CD4-positive, alpha-beta T cell treated with Interleukin-15 for 4 hours (primary cell): Measurements from ENCODE around the gene EID3.
A peak's percentile ranks its signal among the peaks of the same experiment; 100 is the strongest.
"Not testable (repeated sequence)": the region's sequence is repeated elsewhere in the genome, so short reads cannot be mapped to it uniquely, and the experiment has no call there.

Experiments
- DNase-seq: peaks from one replicate; pipeline ENCODE4 v3.0.0-alpha.2; 2020; ENCODE audit warnings: low spot score

The EID3 gene

DNA sequence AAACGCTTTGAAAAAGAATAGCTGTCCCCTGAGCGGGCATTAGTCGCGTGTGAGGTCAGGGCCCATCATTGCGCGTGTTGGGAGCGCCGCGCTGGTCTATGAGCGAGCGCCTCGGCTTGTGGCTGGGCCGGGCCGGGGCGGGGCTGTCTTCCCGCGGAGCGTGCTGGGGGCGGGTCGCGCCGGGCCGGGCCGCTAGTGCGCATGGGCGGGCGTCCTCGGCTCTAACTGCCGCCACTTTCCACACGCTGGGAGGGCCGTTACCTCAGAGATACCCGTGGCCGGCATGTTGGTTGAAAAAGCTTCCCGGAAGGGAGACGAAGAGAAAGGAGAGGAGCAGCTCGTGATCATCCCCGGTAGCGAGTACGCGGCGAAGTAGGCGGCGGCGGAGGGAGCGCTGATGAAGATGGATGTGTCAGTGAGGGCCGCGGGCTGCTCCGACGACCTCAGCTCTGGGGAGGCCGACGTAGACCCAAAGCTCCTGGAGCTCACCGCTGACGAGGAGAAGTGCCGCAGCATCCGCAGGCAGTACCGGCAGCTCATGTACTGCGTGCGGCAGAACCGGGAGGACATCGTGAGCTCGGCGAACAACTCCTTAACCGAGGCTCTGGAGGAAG lies at the start of gene EID3:
TSS of gene EID3 (plus strand) at position 202 of the 614 bp plus-strand sequence. CDS start at position 398, 196 bp downstream.
- DNase-seq = peak; percentile 90

DNA sequence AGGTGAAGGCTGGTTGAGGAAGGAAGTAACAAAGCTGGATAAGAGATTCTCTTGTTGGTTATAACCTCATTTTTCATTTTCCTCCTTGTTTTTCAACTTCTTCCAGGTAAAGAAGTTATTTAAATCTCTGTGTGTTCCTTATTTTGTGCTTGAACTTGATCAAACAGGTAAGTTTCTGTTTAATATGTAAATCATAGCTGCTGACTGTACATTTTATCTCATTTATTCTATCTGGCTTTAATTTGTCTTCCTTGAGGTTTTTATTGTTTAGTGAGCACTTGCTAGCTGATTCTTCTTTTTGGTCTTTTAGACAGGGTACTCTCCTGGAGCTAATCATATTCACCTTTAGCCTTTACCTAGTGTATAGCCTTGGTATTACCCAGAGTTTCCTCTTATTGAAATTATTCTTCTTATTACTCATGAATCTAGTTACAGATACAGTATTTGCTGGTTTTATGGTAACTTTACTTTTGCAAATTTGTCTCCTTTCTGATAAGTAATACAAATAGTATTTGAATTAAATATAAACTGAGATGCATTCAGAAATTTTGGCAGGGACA lies 45.5 kb upstream of the EID3 start:
- DNase-seq = no peak

DNA sequence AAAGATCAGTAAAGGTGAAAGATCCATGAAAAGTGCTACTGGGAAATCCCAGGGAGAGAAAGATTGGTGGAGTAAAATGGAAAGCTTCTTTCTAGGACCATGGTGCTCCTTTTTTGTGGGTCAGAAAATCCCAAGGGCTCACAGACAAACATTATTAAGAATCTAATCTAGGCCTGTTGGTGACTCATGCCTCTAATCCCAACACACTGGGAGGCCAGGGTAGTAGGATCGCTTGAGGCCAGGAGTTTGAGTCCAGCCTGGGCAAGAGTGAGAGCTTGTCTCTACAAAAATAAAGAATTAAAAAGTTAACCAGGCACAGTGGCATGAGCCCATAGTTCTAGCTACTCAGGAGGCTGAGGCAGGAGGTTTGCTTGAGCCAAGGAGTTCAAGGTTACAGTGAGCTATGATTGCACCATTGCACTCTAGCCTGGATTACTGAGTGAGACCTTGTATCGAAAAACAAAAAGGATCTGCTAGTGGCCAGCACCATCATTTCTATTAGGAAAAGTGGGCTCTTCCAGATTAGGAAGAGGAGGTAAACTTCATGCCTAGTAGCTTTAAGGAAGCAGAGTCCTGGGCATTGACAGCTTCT lies 45.0 kb upstream of the EID3 start:
- DNase-seq = no peak

DNA sequence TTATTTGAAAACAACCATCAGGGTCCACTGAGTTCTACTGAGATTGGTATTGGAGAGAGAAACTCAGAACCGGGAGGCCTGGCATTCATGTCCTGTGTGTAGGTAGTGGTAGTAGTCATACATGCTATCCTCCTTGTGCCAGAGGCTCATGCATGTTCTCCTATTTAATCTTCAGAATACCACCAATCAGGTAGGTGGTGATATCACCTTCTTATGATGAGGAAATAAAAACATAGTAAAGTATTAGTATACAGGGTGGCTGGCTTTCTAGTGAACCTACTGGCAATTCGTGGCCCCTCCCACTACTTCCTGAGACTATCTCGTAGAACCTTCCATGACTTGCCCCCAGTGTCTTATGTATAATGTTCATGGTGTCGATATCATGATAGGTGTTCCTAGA lies 40.5 kb upstream of the EID3 start:
- DNase-seq = no peak

DNA sequence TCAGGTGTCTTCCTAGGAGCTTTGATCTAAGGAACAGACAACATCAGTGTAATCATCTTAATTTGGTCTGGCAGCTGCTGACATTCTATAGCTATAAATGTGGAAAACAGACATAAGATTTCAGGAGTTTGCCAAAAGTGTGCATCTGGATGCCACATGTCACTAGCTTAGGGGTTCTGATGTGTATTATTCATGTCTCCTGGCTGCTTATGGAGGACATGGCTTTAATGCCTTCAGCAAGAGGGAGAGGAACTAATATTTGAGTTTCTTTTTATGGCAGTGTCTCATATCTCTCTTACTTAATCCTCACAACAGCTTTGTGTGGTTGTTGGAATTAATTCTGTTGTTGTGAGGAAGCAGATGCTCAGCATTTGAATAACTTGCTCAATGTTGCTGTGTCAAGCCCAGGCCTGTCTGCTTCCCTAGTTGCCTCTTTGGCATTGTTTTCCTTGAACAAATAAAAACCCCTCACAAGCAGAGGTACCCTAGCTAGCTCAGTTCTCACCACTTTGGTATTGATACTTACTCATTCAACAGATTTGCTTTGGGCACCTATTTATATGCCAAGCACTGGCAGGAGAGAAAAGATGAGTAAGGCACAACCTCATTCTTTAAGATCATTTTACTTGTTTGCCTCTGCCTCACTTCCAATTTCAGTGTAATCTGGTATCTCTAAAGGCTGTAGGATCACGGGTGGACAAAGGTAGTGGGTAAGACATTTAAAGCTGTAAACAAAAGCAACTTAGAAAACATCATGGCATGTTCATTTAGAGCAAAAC lies 39.8 kb upstream of the EID3 start:
- DNase-seq = no peak

DNA sequence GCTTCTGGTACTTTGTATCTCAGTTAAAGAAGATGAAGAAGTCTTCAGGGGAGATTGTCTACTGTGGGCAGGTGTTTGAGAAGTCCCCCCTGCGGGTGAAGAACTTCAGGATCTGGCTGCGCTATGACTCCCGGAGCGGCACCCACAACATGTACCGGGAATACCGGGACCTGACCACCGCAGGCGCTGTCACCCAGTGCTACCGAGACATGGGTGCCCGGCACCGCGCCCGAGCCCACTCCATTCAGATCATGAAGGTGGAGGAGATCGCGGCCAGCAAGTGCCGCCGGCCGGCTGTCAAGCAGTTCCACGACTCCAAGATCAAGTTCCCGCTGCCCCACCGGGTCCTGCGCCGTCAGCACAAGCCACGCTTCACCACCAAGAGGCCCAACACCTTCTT lies 38.1 kb upstream of the EID3 start:
- not testable (repeated sequence) for DNase-seq

DNA sequence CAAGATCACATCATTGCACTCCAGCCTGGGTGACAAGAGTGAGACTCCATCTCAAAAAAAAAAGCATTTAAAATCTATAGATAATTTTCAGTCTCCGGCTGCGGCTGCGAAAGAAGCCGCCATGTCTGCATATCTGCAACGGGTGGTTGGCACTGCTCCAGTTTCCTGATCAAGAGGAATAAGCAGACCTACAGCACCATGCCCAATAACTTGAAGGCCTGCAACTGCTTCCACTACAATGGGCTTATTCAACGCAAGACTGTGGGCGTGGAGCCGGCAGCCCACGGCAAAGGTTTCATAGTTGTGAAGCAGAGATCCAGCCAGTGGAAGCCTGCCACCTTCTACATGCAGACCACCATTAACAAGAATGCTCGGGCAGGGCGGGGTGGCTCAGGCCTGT lies 30.6 kb upstream of the EID3 start:
- DNase-seq = no peak

DNA sequence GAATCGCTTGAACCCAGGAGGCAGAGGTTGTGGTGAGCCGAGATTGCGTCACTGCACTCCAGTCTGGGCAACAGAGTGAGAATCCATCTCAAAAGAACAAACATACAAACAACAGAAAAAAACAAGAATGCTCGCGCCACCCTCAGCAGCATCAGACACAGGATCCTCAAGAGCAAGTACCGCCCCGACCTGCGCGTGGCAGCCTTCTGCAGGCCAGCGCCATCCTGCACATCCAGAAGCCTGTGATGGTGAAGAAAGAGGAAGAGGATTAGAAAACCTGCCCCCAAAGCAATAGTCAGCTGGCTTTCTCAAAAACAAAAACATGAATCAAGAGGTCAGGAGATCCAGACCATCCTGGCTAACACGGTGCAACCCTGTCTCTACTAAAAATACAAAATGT lies 30.0 kb upstream of the EID3 start:
- no peak for DNase-seq

DNA sequence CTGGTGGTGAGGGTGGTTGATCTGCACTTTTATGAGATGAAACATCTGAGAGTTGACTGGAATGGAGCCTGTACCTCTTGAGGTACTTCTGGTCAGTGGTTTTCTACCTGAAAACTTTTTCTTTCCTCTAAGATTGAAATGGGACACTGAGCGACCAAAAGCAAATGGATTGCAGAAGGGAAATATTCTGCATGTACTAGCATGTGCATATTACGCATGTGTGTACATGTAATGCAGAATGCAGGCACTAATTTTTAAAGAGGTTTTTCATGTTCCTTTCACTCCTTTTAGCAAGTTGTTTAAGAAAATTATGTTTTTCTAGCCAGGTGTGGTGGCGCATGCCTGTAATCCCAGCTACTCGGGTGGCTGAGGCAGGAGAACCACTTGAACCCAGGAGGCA lies 28.7 kb upstream of the EID3 start:
- no peak for DNase-seq

DNA sequence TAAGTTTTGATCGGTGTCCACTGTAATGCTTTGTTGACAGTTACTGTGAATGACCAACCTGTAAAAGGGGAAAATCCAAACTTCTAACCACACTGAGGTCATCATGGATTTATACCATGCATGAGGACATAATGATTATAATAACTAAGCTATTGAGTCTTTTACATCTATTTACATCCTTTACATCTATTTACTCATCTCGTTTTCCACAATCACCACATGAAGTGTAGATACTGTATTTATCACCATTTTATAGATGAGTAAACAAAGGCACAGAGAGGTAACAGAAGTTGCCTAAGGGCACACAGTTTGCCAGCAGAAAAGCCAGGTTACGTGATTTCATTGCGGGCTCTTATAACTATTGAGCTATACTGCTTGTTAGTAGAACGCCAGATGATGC lies 27.9 kb upstream of the EID3 start:
- no peak for DNase-seq

DNA sequence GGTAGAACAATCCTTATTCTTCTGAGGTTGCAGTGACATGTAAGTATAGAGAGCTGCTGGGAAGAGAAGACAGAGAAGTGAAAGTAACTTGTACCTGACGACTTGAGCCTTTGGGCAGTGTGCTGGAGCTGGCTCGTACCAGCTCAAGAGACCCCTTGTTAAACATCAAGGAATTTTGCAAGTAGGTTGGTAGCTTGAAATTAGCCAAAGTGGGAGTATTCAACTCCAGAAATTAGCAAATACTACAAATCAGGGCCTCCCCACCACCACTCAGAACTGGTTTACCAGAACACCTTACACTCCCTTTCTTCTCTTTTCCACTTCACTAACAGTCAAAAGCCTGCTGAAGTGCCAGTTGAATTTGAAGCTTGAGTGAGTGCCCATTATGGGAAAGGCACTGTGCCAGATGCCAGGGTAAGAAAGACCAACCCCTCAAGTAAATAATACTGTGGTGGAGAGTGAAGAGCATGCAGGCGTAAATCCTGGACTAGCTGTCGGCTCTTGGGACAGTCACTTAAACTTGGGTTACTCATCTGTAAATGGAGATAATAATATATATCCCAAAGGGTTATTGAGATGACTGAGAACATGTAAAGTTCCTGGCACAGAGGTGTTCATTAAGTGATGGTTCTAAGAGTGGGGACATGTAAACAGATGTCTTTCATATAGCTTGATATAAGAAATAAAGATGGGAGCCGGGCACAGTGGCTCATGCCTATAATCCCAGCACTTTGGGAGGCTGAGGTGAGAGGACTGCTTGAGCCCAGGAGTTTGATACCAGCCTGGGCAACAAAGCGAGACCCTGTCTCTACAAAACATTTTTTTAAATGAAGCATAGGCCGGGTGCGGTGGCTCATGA lies 27.0 kb upstream of the EID3 start:
- no peak for DNase-seq

DNA sequence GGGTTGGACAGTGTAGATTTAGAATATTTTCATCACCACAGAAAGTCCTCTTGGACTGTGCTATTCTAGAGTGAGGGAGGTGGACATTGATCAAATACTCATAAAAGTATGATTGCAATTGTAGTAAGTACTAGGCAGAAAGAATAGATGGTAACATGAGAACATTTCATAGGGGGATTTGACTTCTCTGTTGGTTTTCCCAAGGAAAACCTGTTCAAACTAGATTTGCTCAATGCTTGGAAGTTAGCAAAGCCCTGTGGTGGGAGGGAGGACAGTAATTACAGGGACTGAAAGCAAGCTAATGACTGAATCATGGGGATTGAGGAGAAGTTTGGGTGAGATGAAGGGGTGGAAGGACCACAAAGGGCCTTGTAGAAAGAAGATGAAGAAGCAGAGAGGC lies 24.4 kb upstream of the EID3 start:
- no peak for DNase-seq

DNA sequence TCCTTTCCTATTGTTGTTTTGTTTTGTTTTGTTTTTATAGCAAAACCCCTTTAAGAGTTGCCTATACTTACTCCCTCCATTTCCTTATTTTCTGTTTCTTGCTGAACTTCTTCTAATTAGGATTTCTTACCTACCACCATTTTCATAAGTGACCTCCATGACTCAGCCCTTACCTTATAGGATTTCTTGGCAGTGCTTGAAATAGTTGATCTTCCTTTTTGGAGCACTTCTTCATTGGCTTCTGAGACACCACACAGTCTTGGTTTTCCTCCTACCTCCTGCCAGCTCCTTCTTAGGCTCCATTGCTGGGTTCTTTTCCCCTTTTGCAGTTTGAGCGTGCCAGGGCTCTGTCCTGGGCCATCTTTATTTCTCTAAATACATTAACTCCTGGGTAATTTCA lies 23.4 kb upstream of the EID3 start:
- no peak for DNase-seq

DNA sequence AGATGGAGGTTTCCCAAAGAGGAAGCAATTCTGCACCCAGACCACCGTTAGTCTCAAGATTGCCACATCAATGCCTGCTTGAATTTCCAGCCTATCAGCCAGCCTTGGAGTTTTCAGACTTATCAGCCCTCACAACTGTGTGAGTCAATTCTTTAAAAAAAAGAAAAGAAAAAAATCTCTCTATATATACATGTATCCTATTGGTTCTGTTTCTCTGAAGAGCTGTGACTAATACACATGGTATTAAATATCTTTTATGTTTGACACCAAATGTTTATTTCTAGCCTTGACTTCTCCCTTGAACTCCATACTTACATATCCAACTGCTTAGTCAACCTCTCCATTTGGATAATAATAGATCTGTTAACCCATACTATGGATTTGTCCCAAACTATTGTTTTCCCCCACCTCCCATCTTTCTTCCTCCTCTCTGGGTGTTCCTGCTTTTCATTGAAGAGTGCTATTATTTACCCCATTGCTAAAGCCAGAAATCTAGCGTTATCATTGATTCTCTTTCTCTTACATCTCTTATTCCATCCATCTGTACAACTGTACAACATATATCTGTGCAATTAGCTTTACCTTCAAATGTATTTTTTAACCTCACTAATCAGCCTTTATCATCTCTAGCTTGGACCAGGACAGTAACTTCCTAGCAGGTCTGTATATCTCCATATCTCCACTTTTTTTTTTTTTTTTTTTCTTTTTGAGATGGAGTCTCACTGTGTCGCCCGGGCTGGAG lies 22.7 kb upstream of the EID3 start:
- DNase-seq = no peak

DNA sequence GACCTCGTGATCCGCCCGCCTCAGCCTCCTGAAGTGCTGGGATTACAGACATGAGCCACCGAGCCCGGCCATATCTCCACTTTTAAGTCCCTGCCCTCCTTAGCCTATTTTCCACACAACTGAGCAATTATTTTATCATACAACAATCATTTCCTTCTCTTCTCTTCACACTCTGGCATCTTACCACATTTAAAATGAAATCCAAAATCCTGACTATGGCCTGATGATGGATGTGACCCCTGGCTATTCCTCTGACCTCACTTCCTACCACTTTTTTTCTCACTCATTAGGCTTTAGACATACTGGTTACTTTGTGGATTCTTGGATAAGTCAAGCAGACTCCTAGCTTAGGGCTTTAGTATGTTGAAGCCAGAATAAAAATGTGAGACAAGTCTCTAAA lies 21.9 kb upstream of the EID3 start:
- DNase-seq = no peak

DNA sequence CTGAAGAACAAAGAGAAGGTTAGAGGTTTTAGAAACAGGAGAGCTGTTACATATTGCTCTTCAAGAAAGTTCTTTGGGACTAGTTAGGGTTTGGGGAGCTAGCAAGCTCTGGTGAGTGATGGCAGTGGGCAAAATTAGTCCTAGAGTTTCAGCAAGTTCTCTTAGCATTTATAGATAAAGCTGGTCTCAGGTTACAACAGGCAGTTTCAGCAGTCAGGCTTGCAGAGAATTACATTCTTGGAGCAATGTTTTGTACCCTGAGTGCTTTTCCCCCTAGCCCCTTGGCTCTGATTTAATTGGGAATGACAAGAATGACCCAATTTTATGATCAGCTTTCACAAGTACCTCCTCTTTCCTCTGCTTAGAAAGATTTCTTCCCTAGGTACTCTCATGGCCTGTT lies 21.4 kb upstream of the EID3 start:
- DNase-seq = no peak

DNA sequence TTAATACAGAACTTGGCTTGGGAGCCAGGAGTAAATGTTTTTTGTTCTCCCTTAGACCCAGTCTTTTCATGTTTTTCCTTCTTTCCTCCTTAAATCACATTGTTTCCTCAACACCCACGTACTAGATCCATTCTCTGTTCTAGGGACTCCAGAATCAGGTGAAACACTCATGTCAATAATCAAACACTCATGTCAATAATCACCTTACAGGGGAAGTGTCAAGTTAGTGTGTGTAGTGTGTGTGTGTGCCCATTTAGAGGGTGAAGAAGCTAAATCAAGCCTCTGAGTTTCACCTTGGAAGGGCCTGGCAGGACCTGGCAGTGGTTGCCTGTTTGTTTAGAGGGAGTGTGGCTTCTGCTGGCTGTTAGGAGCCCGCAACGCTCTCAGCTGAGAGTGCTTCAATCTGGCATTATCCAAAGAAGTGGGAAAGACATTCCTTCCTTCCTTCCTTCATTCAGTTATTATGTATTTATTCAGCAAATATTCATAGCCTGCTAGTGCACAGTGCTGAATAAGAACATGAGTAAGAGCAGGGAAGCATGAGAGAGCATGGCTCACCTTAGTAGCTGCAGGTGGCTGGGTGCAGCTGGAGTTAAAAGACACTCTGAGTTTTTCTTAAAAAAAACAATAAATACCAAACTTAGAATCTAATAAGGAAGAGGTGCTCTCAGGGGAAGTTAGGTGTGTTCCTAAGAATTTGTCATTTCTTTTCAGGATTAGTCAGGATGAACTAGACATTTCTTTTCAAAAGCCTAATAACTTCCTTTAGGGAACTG lies 17.6 kb upstream of the EID3 start:
- no peak for DNase-seq

DNA sequence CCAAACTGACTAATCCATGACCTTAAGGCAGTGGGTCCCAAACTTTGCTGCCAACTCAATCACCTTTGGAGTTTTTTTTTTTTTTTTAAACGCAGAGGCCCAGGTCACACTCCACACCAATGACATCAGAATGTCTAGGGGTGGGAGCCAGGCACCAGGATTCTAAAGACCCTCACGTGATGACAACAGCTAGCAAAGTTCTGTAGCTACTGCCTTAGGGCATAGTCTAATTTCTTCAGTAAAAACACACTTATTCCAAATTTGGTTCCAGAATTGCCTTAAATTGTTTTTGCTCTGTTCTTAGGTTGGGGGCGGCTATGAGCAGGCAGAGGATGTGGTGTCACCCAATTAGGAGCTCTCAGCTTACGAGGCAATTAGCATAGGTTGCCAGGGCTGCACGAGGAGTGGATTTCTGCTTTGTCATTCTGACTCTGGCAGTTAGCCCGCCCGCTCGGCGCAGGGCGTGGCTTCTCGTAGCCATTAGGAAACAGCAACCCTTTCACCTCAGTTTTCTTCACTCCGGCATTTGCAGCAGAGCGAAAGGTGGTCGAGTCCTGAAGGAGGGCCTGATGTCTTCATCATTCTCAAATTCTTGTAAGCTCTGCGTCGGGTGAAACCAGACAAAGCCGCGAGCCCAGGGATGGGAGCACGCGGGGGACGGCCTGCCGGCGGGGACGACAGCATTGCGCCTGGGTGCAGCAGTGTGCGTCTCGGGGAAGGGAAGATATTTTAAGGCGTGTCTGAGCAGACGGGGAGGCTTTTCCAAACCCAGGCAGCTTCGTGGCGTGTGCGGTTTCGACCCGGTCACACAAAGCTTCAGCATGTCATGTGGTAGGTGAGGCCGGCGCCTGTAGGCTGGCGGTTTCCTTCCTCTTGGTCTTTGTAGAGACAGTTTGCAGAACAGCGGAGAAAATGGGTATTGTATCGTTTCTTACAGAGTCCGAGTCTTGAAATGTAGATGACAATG lies 16.7 kb upstream of the EID3 start:
- DNase-seq = peak; percentile 89

DNA sequence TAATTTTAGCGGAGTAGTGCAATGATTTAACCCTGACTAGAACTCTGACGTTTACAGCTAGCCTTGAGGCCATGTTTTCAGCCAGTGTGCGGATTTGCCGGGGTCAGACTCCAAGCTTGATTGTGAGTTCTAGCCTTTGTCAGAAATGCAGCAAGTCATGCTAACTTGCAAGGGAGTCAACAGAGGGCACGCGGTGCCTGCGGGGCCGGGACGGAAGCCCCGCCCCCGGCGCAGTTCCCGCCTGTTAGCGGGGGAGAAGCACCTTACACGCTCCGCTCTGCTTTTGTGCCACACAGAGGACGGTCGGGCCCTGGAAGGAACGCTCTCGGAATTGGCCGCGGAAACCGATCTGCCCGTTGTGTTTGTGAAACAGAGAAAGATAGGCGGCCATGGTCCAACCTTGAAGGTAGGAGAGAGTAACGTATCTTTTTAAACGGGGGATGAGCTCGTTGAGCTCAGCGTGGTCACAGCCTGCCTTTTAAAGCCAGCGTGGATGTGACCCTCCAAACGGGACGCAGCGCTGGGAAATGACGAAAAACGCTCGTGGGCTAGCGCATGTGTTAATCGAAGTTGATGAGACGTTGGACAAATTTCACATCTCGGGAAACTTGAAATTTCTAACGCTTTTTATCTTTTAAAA lies 14.8 kb upstream of the EID3 start:
- peak; percentile 84 for DNase-seq
